GM20000 (cell line): ENCODE data around the gene BHLHE23.

ENCODE experiments used
- DNase-seq: peaks from one replicate; pipeline ENCODE4 v3.0.0; 2012; ENCODE audit warnings: low spot score
- TF ChIP-seq, protein P1 (sequence below): IDR thresholded peaks from 2 replicates; pipeline ENCODE4 v1.5.1; 2012; ENCODE audit warnings: mild to moderate bottlenecking, control low read depth; ENCODE audit errors: extremely low read depth, missing control alignments

Gene BHLHE23

DNA sequence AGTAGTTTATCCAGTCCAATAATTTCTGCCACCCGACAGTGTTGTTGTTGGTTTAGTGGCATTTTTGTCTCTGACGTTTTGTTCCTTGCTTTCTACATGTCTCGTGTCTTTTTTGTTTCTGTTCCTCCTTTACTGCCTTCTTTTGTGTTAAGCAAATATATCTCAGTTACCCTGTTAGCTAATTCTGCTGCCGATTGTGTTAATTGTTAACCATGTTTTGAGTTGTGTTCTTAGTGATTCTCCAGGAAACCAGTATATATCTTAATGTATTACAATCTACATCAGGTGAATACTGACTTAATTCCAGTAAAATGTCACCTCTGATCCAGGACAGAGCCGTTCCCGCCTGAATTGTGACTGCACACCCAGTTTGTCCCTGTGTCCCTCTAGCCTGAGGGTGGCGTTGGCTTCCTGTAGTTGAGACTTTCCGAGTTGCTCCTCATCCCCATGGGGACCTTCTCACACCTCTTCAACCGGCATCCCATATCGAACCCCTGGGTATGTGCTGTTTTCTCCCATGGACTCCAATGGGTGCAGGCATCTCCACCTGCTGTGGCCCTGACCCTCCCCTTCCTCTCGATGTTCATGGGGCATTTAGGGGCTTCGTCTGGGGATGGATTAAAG is 35.8 kb upstream of the BHLHE23 start:
- TF ChIP-seq, protein P1, sequence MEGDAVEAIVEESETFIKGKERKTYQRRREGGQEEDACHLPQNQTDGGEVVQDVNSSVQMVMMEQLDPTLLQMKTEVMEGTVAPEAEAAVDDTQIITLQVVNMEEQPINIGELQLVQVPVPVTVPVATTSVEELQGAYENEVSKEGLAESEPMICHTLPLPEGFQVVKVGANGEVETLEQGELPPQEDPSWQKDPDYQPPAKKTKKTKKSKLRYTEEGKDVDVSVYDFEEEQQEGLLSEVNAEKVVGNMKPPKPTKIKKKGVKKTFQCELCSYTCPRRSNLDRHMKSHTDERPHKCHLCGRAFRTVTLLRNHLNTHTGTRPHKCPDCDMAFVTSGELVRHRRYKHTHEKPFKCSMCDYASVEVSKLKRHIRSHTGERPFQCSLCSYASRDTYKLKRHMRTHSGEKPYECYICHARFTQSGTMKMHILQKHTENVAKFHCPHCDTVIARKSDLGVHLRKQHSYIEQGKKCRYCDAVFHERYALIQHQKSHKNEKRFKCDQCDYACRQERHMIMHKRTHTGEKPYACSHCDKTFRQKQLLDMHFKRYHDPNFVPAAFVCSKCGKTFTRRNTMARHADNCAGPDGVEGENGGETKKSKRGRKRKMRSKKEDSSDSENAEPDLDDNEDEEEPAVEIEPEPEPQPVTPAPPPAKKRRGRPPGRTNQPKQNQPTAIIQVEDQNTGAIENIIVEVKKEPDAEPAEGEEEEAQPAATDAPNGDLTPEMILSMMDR: no peak
- DNase-seq: peak; percentile 84

DNA sequence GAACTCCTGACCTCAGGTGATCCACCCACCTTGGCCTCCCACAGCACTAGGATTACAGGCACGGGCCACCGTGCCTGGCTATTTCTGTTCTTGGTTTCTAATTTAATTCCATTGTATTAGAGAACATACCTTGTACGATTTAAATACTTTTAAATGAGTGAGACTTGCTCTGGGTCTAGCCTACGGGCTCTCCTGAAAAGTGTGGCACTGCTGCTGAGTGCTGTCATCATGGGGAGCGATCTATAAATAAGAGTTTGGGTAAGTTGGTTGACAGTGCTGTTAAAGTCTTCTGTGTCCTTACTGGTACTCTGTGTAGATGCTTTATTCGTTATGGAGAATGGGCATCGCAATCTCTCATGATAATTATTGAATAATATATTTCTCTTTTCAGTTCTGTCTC is 35.0 kb upstream of the BHLHE23 start:
- no peak for DNase-seq
- TF ChIP-seq, protein P1: no peak

DNA sequence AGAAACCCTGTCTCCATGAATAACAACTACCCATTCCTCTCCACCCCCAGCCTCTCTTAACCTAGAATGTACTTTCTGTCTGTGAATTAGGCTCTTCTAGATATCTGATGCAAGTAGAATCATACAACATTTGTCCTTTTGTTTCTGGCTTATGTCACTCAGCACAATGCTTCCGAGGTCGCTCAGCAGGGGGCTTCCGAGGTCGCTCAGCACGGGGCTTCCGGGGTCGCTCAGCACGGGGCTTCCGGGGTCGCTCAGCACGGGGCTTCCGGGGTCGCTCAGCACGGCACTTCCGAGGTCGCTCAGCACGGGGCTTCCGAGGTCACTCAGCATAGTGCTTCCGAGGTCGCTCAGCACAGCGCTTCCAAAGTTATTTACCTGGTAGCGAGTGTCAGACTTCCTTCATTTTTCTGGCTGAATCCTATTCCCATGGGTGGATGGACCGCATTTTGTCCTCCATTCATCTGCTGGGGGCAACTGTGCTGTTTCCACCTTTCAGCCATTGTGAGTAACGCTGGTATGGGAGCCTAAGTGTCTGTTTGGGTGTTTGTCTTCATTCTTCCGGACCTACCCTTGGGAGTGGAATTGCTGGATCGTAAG is 31.0 kb upstream of the BHLHE23 start:
- TF ChIP-seq, protein P1: no peak
- no peak for DNase-seq

DNA sequence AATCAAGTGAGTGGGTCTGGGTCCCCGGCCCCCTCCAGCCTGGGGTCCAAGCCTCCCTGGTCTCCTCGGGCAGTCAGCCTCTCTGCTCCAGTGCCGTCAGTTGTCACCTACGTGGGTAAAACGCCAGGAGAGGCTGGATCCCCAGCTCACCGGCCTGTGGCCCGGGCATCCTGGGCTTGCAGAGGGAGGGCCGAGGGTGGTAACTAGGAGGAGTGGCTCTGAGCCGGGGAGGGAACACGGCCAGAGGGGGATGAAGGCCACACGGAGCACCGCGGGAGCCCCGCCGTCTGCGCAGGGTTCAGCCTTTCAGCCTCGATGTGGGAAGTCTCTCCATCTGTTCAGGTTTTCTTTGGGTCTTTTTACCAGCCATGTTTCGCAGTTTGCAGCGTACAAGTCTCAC is 29.5 kb upstream of the BHLHE23 start:
- TF ChIP-seq, protein P1: no peak
- peak; percentile 24 for DNase-seq

DNA sequence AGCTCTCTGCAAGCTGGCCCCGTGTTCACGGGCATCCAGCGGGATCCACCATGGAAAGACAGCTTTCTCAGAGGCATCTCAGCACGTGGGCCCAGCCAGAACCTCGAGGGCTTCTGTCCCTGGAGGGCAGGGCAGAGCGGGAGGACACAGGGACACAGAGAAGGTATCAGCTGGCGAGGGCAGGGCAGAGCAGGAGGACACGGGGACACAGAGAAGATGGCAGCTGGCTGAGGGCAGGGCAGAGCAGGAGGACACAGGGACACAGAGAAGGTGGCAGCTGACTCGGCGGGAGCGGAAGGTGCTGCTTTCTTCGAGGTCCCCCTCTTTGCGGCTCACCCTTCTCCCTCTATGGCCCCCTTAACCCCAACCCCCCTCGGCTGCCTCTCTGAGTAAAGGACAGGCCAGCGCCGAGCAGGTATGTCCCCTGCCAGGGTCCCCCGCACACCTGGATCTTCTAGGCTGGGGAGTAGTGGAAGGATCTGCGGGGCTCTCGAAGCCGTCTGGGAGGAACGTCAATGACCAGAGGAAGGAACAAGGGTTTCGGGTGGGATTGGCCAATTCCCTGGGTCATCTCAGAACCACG is 28.9 kb upstream of the BHLHE23 start:
- DNase-seq: no peak
- TF ChIP-seq, protein P1: no peak

DNA sequence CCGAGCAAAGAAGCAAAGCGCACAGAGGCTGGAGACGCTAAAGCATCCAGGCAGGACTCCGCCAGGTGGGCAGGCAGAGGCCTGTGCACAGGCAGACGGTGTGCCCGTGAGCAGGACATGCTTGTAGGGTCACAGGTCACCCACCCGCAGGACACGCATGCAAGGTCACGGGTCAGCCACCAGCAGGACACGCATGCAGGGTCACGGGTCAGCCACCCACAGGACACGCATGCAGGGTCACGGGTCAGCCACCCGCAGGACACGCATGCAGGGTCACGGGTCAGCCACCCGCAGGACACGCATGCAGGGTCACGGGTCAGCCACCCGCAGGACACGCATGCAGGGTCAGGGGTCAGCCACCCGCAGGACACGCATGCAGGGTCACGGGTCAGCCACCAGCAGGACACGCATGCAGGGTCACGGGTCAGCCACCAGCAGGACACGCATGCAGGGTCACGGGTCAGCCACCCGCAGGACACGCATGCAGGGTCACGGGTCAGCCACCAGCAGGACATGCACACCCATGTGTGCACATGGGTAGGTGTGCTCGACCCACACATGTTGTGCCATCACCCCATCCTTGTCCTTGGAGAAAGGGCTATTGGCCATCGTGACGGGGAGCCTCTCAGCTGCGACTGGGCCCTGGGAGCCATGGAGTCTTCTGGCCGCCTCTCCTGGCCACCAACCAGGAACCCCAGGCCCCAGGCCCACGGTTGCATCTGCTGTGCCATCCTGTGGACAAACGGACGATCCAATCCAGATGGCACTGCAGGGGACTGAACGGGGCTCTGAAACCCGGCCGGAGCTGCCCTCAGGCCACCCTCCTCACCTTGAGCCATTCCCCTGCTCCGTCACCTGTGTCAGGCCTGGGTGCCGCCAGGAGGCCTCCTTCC is 28.2 kb upstream of the BHLHE23 start:
- peak; percentile 21 for DNase-seq

DNA sequence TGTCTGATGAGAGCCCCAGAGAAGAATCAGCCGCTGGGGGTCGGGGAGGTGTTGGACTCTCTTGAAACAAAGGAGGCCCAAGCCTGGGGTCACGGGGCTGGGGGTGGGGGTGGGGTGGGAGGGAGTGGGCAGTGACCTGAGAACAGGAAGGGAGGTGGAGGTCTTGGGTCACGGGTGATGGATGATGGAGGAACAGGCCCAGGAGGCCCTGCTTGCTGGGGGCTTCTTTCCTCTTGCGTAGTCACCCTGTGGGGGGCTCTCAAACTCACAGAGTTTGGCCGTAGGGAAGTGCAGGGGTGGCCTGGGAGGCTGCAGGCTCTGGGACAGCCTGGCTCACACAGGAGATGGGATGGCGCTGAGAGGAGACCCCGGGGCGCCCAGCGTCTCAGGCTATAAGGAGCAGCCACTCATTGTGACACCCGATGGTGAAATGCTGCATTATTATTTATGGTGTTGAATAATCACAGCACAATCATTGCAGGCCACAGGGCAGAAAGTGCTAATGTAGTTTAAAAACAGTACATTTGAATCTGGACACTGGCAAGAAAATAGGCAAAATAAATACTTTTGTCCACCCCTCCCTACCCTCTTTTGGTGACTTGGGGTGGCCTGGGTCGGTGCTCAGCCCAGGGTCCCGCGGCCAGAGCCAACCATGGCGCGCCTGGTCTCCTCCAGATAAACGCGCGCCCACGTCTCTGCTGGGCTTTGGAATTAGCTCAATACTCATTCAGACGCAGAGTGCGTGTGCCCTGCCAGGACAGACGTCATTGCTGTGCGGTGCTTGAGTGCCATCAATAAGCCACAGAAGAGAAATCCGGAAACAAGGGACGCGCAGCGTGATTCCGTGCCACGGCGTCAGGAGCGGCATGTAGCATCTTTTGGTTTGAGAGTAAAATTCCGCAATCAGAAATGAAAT is 27.3 kb upstream of the BHLHE23 start:
- peak; percentile 24 for DNase-seq
- TF ChIP-seq, protein P1: no peak
